ENCODE data around the gene TNFRSF19. TPM values are rescaled to one million over a fixed set of nuclear protein-coding genes. Genes with fewer than 3 reads are reported as not detected.

The TNFRSF19 gene
- total RNA-seq, 2 experiments from 2014 or later: not detected

DNA sequence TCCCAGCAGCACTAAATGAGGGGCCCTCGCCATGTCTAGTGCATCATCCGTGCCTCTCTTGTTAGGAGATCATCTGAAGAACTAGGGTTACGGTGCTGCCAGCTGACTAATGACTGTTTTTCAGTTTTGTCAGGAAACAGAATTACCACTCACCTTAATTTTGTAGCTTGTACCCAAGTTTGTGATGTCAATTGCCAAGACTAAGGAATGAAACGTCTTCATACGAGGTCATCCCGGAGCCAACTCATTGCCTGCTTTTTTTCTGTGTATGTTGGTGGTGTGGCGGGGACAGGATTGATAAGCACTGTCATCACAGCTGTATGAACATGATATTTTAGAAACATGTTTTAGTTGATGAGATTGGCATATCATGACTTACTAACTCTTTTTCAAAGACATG, 100.6 kb downstream of the TNFRSF19 start:
- Histone ChIP-seq H3K27ac (ENCODE audit: low read depth, low read length, poor library complexity, severe bottlenecking) (no peak overlapping the region), H3K4me3 (ENCODE audit: low read depth, low read length, poor library complexity, severe bottlenecking) (no peak overlapping the region), H3K9me3 (ENCODE audit: low read length) (no peaks in the 10 kb centered on the region), H4K20me1 (ENCODE audit: insufficient read depth, low read length) (no peaks in the 10 kb centered on the region), H3K4me1 (ENCODE audit: insufficient read depth, low read length, poor library complexity, severe bottlenecking) (no peaks in the 10 kb centered on the region), H3K4me2 (ENCODE audit: low read length) (no peak overlapping the region), H3K79me2 (ENCODE audit: insufficient read depth, low read depth, low read length) (no peaks in the 10 kb centered on the region), H2AFZ (ENCODE audit: low read length) (no peak overlapping the region), H3K9me2 (ENCODE audit: insufficient read depth, low read length) (no peaks in the 10 kb centered on the region), H3K36me3 (ENCODE audit: insufficient read depth, low read length) (no peaks in the 10 kb centered on the region)
- DNase-seq (ENCODE audit: low spot score): no peak
- no TSS peak for BruUV-seq (replicated peaks)
- intact Hi-C loops (cut with micrococcal nuclease; ENCODE audit: unreplicated experiment): no loop called here
- CTCF ChIA-PET (ENCODE audit: unreplicated experiment): no interaction called here
- POLR2A ChIA-PET: no interaction called here
- TF ChIP-seq, protein P1, sequence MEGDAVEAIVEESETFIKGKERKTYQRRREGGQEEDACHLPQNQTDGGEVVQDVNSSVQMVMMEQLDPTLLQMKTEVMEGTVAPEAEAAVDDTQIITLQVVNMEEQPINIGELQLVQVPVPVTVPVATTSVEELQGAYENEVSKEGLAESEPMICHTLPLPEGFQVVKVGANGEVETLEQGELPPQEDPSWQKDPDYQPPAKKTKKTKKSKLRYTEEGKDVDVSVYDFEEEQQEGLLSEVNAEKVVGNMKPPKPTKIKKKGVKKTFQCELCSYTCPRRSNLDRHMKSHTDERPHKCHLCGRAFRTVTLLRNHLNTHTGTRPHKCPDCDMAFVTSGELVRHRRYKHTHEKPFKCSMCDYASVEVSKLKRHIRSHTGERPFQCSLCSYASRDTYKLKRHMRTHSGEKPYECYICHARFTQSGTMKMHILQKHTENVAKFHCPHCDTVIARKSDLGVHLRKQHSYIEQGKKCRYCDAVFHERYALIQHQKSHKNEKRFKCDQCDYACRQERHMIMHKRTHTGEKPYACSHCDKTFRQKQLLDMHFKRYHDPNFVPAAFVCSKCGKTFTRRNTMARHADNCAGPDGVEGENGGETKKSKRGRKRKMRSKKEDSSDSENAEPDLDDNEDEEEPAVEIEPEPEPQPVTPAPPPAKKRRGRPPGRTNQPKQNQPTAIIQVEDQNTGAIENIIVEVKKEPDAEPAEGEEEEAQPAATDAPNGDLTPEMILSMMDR (conservative IDR thresholded peaks at IDR 0.05; ENCODE audit: low read length): no peak
- TF ChIP-seq EZH2phosphoT487 (IDR thresholded peaks at IDR 0.05; ENCODE audit: borderline replicate concordance, low read depth, low read length): no peak

DNA sequence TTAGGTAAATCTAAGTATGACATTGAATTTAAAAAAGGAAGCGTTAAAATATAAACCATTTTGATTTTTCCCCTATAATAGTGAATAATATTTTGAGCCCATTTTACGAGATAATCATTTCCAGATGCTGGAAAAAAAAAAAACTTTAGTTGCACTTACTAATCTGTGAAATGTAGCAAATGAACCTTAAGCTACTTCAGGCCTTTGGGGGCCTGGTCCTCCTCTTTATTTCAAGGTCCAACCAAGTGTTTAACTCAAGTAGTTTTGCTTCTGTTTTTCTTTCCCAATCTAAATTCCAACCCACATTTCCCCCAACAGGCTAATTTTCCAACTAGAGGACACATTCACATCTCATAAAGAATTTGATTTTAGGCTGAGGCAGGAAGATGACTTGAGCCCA, 101.2 kb downstream of the TNFRSF19 start:
- Histone ChIP-seq H3K4me2 (ENCODE audit: low read length) (no peak overlapping the region), H3K27ac (ENCODE audit: low read depth, low read length, poor library complexity, severe bottlenecking) (no peak overlapping the region), H3K36me3 (ENCODE audit: insufficient read depth, low read length) (no peaks in the 10 kb centered on the region), H3K79me2 (ENCODE audit: insufficient read depth, low read depth, low read length) (no peaks in the 10 kb centered on the region), H3K9me2 (ENCODE audit: insufficient read depth, low read length) (no peaks in the 10 kb centered on the region), H2AFZ (ENCODE audit: low read length) (no peak overlapping the region), H3K9me3 (ENCODE audit: low read length) (no peaks in the 10 kb centered on the region), H3K4me1 (ENCODE audit: insufficient read depth, low read length, poor library complexity, severe bottlenecking) (no peaks in the 10 kb centered on the region), H3K4me3 (ENCODE audit: low read depth, low read length, poor library complexity, severe bottlenecking) (no peak overlapping the region), H4K20me1 (ENCODE audit: insufficient read depth, low read length) (no peaks in the 10 kb centered on the region)
- CTCF ChIA-PET (ENCODE audit: unreplicated experiment): no interaction called here
- TF ChIP-seq, protein P1 (conservative IDR thresholded peaks at IDR 0.05; ENCODE audit: low read length): no peak
- TF ChIP-seq EZH2phosphoT487 (IDR thresholded peaks at IDR 0.05; ENCODE audit: borderline replicate concordance, low read depth, low read length): no peak
- BruUV-seq (replicated peaks): no TSS peak
- intact Hi-C loops (cut with micrococcal nuclease; ENCODE audit: unreplicated experiment): no loop called here
- POLR2A ChIA-PET: interaction anchor here (0.8 kb wide), 1 partner anchor 37 kb away, joined by 3 read pairs; no protein-coding TSS in a partner anchor
- no peak for DNase-seq (ENCODE audit: low spot score)

DNA sequence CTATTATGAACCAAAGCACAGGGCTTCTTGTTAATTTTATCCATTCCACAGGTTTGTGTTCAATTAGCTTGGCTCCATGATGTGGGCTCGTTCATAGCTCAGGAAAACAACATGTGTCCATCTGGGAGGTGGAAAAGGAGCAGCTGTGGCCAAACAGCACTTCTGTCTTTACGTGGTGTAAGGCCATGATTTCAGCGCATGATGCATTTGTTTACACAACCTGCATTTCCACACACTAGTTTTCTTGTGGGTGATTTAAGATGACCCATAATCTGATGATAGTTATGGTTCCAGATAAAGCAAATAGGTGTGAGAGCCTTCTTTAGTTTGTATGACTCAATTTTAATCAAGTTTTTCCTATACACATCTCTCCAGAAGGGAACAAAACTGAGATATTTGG, 101.7 kb downstream of the TNFRSF19 start:
- DNase-seq (ENCODE audit: low spot score): no peak
- Histone ChIP-seq H3K27ac (ENCODE audit: low read depth, low read length, poor library complexity, severe bottlenecking) (no peak overlapping the region), H3K4me3 (ENCODE audit: low read depth, low read length, poor library complexity, severe bottlenecking) (no peak overlapping the region), H3K9me2 (ENCODE audit: insufficient read depth, low read length) (no peaks in the 10 kb centered on the region), H2AFZ (ENCODE audit: low read length) (no peak overlapping the region), H4K20me1 (ENCODE audit: insufficient read depth, low read length) (no peaks in the 10 kb centered on the region), H3K9me3 (ENCODE audit: low read length) (no peaks in the 10 kb centered on the region), H3K4me1 (ENCODE audit: insufficient read depth, low read length, poor library complexity, severe bottlenecking) (no peaks in the 10 kb centered on the region), H3K79me2 (ENCODE audit: insufficient read depth, low read depth, low read length) (no peaks in the 10 kb centered on the region), H3K4me2 (ENCODE audit: low read length) (no peak overlapping the region), H3K36me3 (ENCODE audit: insufficient read depth, low read length) (no peaks in the 10 kb centered on the region)
- POLR2A ChIA-PET: interaction anchor here (0.8 kb wide), 1 partner anchor 36 kb away, joined by 3 read pairs; no protein-coding TSS in a partner anchor
- no TSS peak for BruUV-seq (replicated peaks)
- CTCF ChIA-PET (ENCODE audit: unreplicated experiment): no interaction called here
- intact Hi-C loops (cut with micrococcal nuclease; ENCODE audit: unreplicated experiment): no loop called here
- TF ChIP-seq, protein P1 (conservative IDR thresholded peaks at IDR 0.05; ENCODE audit: low read length): no peak
- no peak for TF ChIP-seq EZH2phosphoT487 (IDR thresholded peaks at IDR 0.05; ENCODE audit: borderline replicate concordance, low read depth, low read length)

Measured in OCI-LY7 (cell line).